ENCODE results near the gene MTNR1A.
"Not testable (repeated sequence)": the region's sequence is repeated elsewhere in the genome, so short reads cannot be mapped to it uniquely, and the experiment has no call there.

The MTNR1A gene

DNA sequence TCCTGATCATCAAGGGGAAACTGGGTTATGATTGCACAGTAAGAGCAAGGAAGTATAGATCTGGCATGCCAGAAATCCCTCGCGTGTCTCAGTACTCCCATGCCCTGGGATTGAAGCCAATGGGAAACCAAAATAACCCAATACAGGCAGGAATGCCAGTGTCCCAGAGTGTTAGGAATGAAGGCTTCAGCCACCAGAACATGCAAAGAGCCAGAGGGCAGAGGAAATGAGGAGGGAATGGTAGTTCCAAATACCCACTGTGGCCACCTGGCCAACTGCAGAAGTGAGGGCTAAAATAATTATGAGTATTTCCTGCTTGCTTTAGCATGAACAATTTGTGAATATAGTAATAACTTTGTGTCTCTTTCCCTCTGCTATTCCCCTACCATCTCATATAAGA lies 12.2 kb downstream of the MTNR1A start:
- Mint-ChIP-seq H3K27me3 (no peaks in the 10 kb centered on the region), H3K4me1 (no peaks in the 10 kb centered on the region), H3K36me3 (peaks cover 0 to 2% of the 10 kb centered on the region in 2 donors), H3K27ac (no peak overlapping the region), H3K9me3 (peaks cover 11 to 12% of the 10 kb centered on the region in 2 donors), H3K4me3 (no peak overlapping the region)
- ATAC-seq (replicated peaks) (no peak), DNase-seq (no peak)

DNA sequence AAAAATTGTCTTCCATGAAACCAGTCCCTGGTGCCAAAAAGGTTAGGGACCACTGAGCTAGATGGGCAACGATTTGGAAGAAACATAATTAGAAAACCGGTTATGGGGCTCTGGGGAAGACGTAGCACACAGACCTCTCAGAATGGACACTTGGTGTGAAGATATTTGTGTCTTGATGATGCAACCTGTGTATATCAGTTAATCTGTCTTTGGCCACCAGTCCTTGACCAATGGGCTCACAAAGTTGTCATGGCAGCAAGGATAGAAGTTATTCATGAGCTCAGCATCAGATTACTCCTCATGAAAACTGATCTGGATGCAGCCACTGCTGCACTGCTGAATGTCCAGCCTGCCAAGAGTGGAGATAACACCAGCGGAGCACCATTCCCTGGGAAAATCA lies 13.6 kb downstream of the MTNR1A start:
- DNase-seq (no peak), ATAC-seq (replicated peaks) (no peak)
- H3K27me3 Mint-ChIP-seq = no peaks in the 10 kb centered on the region
- H3K4me3 Mint-ChIP-seq = no peak overlapping the region
- no peaks in the 10 kb centered on the region for H3K4me1 Mint-ChIP-seq
- H3K27ac Mint-ChIP-seq = no peak overlapping the region
- peaks cover 7 to 9% of the 10 kb centered on the region in 2 donors for H3K9me3 Mint-ChIP-seq
- H3K36me3 Mint-ChIP-seq = no peaks in the 10 kb centered on the region

DNA sequence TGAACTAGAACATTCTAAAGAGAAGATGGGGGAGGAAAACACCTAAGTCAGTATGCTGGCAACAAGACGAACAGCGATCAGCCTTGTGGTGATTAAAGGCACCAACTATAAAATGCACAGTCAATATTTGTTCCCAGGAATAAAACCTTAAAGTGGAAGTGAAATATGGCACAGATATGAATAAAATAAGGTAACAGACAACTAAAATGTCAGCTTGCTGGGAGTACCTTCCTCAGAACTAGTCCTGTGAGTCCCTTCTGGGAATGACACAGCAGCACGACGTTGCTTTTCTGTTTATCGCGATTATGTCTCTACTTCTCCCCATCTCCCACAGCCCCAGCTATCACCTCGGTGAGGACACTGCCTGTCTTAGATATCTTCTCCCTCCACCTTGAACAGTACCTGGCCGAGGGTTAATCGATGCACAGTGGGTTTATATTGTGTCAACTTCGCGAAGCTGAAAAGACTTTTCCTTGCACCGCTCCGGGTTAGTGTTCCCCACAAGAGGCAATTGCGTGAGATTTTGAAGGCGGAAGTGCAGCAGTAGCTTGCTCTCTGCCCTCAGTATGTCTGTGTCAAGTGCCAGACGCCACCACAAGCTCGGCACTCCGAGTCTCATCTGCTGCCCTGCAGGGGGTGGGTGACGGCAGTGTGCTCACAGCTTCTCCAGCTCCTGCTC lies 17.4 kb downstream of the MTNR1A start:
- H3K27ac Mint-ChIP-seq = no peak overlapping the region
- H3K4me3 Mint-ChIP-seq = no peak overlapping the region
- no peak for DNase-seq
- H3K27me3 Mint-ChIP-seq = no peaks in the 10 kb centered on the region
- no peaks in the 10 kb centered on the region for H3K36me3 Mint-ChIP-seq
- ATAC-seq (replicated peaks) = no peak
- peaks cover 12 to 16% of the 10 kb centered on the region in 2 donors for H3K9me3 Mint-ChIP-seq
- H3K4me1 Mint-ChIP-seq = no peaks in the 10 kb centered on the region

DNA sequence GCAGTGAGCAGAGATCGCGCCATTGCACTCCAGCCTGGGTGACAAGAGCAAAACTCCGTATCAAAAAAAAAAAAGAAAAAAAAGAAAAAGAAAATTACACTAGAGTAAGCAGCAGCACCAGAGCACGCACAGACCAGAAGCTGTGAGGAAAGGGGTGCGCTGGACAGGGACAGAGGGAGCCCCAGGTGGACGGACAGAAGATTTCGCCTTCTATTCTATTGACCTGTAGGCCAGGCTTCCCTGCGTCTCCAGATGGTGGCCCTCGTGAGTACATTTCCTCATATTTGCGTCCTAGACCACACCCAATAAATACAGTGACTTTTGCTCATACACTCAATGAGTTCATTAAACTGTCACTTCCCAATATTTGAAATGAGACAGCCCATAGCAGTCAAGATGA lies 19.1 kb downstream of the MTNR1A start:
- H3K36me3 Mint-ChIP-seq = no peaks in the 10 kb centered on the region
- ATAC-seq (replicated peaks) (no peak), DNase-seq (no peak)
- H3K27me3 Mint-ChIP-seq = no peaks in the 10 kb centered on the region
- H3K27ac Mint-ChIP-seq = no peak overlapping the region
- H3K4me3 Mint-ChIP-seq = no peak overlapping the region
- H3K4me1 Mint-ChIP-seq = no peaks in the 10 kb centered on the region
- peaks cover 12 to 16% of the 10 kb centered on the region in 2 donors for H3K9me3 Mint-ChIP-seq

DNA sequence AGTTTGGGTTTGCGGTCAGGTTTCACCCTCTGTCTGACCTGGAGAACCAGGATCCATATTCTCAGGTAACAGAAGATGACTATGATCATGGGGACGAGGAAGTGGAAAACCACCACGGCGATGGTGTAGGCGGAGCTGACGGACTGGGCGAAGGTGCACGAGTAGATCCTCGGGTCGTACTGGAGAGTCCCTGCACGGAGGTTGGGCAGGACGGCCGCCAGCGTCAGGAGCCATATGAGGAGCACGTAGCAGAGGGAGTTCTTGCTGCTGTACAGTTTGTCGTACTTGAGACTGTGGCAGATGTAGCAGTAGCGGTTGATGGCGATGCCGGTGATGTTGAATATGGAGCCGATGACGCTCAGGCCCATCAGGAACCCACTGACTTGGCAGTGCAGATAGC lies 21.3 kb downstream of the MTNR1A start:
- no peaks in the 10 kb centered on the region for H3K4me1 Mint-ChIP-seq
- H3K36me3 Mint-ChIP-seq = no peaks in the 10 kb centered on the region
- no peak overlapping the region for H3K27ac Mint-ChIP-seq
- no peak overlapping the region for H3K4me3 Mint-ChIP-seq
- DNase-seq (no peak), ATAC-seq (replicated peaks) (no peak)
- H3K27me3 Mint-ChIP-seq = no peaks in the 10 kb centered on the region
- peaks cover 9% of the 10 kb centered on the region in 2 donors for H3K9me3 Mint-ChIP-seq

DNA sequence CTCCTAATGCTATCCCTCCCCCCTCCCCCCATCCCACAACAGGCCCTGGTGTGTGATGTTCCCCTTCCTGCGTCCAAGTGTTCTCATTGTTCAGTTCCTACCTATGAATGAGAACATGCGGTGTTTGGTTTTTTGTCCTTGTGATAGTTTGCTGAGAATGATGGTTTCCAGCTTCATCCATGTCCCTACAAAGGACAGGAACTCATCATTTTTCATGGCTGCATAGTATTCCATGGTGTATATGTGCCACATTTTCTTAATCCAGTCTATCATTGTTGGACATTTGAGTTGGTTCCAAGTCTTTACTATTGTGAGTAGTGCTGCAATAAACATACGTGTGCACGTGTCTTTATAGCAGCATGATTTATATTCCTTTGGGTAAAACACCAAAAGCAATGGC lies 31.4 kb downstream of the MTNR1A start:
- not testable (repeated sequence) for ATAC-seq (replicated peaks); H3K36me3 Mint-ChIP-seq; H3K27me3 Mint-ChIP-seq; H3K4me3 Mint-ChIP-seq; H3K4me1 Mint-ChIP-seq; DNase-seq; H3K27ac Mint-ChIP-seq
- peaks cover 6 to 11% of the 10 kb centered on the region in 2 donors for H3K9me3 Mint-ChIP-seq

DNA sequence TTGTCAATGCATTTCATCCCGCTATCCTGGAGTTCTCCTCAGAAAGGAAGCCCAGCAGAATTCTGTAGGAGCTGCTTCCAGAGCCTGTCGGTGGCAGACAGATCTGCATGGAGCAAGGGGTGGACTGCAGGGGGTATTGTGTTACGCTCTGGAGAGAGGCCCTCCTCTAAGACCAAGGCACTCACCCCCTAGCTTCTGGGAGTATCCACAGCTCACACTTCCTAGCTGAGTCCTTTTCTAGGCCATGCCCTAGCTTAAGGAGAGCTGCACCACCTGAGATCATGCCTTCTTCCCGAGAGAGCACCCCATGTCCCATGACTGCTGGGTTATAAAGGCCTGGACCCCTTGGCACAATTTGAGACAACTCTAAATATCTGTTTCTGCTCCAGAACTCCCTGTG lies 39.1 kb downstream of the MTNR1A start:
- Mint-ChIP-seq H3K4me3 (no peak overlapping the region), H3K27me3 (no peaks in the 10 kb centered on the region), H3K9me3 (peaks cover 10 to 18% of the 10 kb centered on the region in 2 donors), H3K36me3 (no peaks in the 10 kb centered on the region), H3K27ac (no peak overlapping the region), H3K4me1 (no peaks in the 10 kb centered on the region)
- no peak for ATAC-seq (replicated peaks)
- no peak for DNase-seq

DNA sequence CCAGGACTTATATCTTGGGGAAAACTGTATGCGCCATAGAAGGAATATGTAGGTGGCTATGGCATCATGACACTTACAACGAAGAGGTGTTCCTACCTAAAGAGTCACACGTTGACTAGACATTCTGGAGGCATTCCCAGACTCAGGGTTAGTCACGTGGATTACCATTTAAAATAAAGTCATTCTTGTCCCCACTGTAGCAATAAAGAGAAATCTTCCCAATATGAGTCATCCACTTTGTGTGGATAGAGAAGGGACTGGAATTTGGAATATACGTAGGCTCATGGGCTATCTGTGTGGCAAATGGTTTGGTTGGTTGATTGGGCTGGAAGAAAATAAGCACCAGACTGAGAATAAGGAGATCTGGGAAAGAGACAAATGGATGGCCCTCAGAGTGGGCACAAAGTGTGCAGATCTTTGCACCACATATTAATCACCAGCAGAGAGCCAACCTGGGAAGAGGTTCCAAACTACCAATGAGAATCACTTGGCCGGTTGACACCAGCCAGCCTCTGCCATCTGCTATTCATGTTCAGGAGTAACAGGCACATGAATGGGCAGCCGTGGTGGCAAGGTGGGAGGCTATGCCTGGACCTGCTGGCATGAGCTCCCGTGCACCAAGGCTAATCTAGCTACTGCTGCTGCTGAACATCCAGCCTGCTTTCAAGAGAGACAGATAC lies 41.0 kb downstream of the MTNR1A start:
- peaks cover 4 to 18% of the 10 kb centered on the region in 2 donors for H3K9me3 Mint-ChIP-seq
- H3K27ac Mint-ChIP-seq = no peak overlapping the region
- no peak for DNase-seq
- no peak for ATAC-seq (replicated peaks)
- H3K27me3 Mint-ChIP-seq = no peaks in the 10 kb centered on the region
- H3K4me3 Mint-ChIP-seq = no peak overlapping the region
- H3K36me3 Mint-ChIP-seq = no peaks in the 10 kb centered on the region
- H3K4me1 Mint-ChIP-seq = no peaks in the 10 kb centered on the region

DNA sequence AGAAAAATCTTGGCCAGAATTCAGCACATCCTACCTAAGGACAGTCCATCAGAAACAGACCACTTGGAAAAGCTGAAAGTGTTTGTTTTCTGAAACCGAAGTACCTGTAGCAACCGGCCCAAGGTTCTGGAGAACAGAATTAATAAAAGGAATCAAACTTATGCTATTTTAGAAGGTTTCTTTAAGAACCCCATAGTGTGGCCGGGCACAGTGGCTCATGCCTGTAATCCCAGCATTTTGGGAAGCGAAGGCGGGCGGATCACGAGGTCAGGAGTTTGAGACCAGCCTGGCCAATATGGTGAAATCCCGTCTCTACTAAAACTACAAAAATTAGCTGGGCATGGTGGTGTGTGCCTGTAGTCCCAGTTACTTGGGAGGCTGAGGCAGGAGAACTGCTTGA lies 50.6 kb downstream of the MTNR1A start:
- not testable (repeated sequence) for H3K27me3 Mint-ChIP-seq; H3K27ac Mint-ChIP-seq; ATAC-seq (replicated peaks); H3K9me3 Mint-ChIP-seq; H3K4me1 Mint-ChIP-seq; DNase-seq; H3K4me3 Mint-ChIP-seq; H3K36me3 Mint-ChIP-seq

DNA sequence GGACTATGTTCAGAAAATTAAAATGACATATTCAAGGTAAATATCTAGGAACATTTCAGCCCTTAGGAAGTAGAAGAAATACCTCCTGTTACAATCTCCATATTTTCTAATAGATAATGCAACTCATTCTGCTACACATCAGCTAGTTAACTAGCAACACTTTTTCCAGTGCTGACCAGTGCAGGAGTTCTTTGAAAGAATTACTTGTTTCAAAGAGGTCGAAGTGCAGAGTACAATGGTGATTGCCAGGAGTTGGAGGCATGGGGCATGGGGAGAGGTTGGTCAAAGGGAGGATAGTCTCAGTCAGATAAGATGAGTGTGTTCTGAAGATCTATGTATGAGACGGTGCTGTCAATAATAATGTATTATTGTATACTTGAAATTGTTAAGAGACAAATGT lies 53.1 kb downstream of the MTNR1A start:
- Mint-ChIP-seq H3K4me3 (no peak overlapping the region), H3K27me3 (no peaks in the 10 kb centered on the region), H3K36me3 (no peaks in the 10 kb centered on the region), H3K9me3 (peaks cover 6% of the 10 kb centered on the region in 2 donors), H3K27ac (no peak overlapping the region), H3K4me1 (no peaks in the 10 kb centered on the region)
- no peak for ATAC-seq (replicated peaks)
- no peak for DNase-seq

DNA sequence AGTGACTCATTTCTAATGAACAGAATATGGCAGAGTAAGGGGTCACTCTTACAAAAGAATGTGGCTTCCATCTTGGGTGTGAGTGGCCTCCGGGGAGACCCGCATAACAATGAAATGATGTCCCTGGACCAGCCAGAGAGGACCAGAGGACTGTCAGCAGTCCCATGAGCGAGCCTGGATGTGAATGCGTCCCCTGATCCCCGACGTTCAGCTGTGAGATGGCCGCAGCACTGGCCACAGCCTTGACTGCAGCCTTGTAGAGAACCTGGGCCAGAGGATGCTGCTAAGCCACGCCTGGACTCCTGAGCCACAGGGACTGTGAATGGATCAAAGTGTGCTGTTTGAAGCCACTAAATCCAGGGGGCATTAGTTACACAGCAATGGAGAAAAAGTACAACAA lies 53.8 kb downstream of the MTNR1A start:
- Mint-ChIP-seq H3K4me3 (no peak overlapping the region), H3K4me1 (no peaks in the 10 kb centered on the region), H3K36me3 (no peaks in the 10 kb centered on the region), H3K27ac (no peak overlapping the region), H3K27me3 (no peaks in the 10 kb centered on the region), H3K9me3 (peaks cover 8 to 9% of the 10 kb centered on the region in 2 donors)
- no peak for DNase-seq
- no peak for ATAC-seq (replicated peaks)

DNA sequence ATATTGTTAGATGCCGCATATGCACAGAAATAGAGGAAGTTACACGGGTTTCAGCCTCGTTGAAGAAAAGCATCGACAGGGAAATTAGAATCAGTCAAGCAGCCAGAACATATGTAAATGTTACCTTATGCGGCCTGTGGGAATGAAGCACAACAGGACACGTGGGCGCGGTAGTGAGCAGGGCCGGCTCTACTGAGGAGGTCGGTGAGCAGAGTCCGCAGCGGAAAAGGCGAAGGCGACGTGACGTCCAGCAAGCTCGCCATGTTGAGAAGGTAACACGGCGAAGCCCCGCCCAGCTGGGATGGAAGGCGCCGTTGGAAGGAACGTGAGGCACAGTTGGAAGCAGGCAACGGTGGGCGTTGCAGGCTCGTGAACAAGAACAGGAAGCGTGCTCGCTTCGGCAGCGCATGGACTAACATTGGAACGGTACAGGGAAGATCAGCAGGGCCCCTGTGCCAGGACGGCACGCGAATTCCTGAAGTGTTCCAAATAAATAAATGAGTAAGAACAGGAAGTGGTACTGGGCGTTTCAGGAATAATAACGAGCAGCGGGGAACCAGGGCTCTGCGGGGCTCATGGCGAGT lies 54.6 kb downstream of the MTNR1A start:
- no peak for ATAC-seq (replicated peaks)
- H3K27me3 Mint-ChIP-seq = no peaks in the 10 kb centered on the region
- H3K4me3 Mint-ChIP-seq = no peak overlapping the region
- no peaks in the 10 kb centered on the region for H3K4me1 Mint-ChIP-seq
- H3K9me3 Mint-ChIP-seq = peaks cover 11 to 13% of the 10 kb centered on the region in 2 donors
- no peak overlapping the region for H3K27ac Mint-ChIP-seq
- H3K36me3 Mint-ChIP-seq = no peaks in the 10 kb centered on the region
- DNase-seq = no peak

DNA sequence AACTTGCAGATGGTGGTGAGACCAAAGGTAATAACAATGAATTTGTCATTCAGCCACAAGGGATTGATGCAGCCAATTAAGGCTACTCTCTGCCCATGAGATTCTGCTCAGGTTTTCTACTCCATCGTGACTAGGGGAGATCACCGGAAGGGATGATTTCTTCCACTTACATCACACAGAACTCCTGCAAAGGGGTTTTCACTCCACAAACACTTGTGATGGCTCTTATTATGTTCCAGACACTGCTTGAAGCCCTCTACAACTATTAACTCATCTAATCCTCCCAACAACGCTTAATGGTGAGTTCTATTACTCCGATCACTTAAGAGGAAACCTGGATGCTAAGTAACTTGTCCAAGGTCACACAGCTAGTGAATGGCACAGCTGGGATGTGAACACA lies 55.9 kb downstream of the MTNR1A start:
- no peak overlapping the region for H3K4me3 Mint-ChIP-seq
- DNase-seq = no peak
- no peaks in the 10 kb centered on the region for H3K36me3 Mint-ChIP-seq
- H3K27me3 Mint-ChIP-seq = no peaks in the 10 kb centered on the region
- ATAC-seq (replicated peaks) = no peak
- H3K4me1 Mint-ChIP-seq = no peaks in the 10 kb centered on the region
- H3K27ac Mint-ChIP-seq = no peak overlapping the region
- H3K9me3 Mint-ChIP-seq = peaks cover 12 to 14% of the 10 kb centered on the region in 2 donors

DNA sequence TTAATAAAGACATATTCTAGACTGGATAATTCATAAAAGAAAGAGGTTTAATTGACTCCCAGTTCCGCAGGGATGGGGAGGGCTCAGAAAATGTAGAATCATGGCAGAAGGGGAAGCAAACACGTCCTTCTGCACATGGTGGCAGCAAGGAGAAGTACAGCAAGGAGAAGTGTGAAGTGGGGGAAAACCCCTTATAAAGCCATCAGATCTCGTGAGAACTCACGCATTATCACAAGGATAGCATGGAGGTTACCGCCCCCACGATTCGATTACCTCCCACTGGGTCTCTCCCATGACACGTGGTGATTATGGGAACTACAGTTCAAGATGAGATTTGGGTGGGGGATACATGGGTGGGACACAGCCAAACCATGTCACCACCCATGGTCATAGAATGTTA lies 58.3 kb downstream of the MTNR1A start:
- DNase-seq = no peak
- H3K9me3 Mint-ChIP-seq = peaks cover 19 to 20% of the 10 kb centered on the region in 2 donors
- ATAC-seq (replicated peaks) = no peak
- no peaks in the 10 kb centered on the region for H3K27me3 Mint-ChIP-seq
- H3K27ac Mint-ChIP-seq = no peak overlapping the region
- H3K4me1 Mint-ChIP-seq = no peaks in the 10 kb centered on the region
- no peaks in the 10 kb centered on the region for H3K36me3 Mint-ChIP-seq
- H3K4me3 Mint-ChIP-seq = no peak overlapping the region

DNA sequence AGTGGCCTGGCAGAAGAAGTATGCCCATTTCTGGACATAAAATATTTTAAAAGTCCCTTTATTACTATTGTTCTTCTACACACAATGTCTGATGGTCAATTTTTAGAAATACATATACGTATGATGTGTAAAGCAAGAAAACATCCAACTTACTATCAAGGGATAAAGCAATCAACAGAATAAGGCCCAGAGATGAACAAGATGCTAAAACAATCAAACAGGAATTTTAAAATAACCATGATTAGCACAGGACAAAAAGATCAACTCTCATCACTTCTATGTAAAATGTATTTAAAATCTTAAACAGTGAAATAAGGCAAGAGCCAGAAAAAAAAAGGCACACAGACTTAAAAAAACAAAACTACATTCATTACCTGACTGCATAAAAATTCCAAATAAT lies 60.9 kb downstream of the MTNR1A start:
- Mint-ChIP-seq H3K36me3 (no peaks in the 10 kb centered on the region), H3K4me1 (no peaks in the 10 kb centered on the region), H3K27me3 (no peaks in the 10 kb centered on the region), H3K4me3 (no peak overlapping the region), H3K9me3 (peaks cover 18 to 28% of the 10 kb centered on the region in 2 donors), H3K27ac (no peak overlapping the region)
- DNase-seq (no peak), ATAC-seq (replicated peaks) (no peak)

All from stimulated activated naive B cell treated with anti-CD40 and anti-IgM and Interleukin-4, amounts not matched to agents 10 μg/mL and 1 μg/mL and 100 μg/mL, for 72 hours (primary cell).